ENCODE data around the gene DCP1B. TPM values are rescaled to one million over a fixed set of nuclear protein-coding genes. Genes with fewer than 3 reads are reported as not detected.
A peak's percentile ranks its signal among the peaks of the same experiment; 100 is the strongest.

The DCP1B gene
- total RNA-seq, 2 experiments from 2014 or later, result 12.8 to 13.3 TPM

DNA sequence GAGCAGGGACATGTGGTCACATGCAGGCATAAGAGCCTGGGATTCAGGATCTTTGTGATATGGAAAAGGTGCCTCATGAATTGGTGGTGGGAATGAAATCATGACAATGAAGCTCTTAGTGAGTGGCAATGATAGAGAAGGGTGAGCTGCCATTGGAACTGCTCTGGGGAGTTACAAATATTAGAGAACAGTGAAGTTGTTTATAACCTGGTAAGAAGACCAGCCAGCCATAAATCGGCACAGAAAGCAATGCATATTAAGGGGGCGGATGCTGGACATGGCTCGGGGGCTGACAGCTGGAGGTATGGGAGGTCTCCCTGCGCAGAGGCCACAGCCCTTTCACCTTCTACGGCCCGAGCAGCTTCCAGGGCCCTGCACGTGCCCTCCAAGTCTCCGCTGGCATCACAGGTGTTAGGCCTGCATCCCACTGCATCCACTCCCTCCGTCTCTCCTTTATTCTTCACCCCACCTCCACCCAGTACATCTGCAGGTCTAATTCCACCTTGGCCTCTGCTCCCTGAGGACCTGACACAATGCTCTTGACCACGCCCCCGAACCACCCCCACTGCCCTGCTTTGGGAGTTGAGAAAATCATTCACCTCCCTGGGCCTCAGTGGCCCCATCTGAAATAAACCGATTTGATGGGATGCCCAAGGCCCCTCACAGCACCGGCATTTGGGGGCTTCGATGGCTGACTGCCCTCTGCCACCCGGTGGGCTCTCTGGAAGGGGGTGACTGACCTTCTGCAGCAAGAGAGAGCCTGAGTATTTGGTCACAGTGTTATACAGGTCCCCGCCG is 89.9 kb downstream of the DCP1B start:
- POLR2A ChIA-PET, result no interaction called here

DNA sequence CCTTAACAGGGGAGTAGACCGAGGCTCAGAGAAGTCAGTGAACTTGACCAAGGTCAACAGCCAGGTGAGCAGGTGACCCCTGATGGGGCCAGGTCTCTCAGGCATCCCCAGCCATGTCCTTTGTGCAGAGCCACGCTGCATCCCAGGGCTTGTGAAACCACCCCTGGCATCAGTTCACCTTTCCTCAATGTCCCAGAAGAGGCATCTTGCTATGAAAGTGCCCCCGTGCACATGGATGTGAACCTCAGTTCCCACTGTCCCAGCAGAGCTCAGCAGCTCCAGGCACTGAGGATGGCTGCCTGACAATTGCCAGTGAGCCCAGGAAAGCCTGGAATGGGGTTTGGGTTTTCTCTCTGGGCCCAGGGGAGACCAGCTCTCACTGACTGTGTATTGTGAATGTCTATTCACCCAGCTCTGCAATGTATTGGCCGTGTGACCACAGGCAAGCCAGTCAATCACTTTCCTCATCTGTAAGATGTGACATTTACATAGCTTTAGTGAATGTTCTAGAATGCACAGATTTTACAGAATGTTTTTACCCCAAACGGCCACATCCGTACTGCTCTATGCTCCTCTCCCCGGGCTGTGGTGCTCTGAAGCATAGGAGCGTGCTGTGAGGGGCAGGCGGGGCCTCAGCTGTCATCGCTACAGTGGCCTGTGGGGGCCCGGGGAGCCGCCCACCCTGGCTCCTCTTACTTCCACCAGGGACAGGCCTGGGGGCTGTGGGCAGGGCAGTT is 90.7 kb downstream of the DCP1B start:
- no peak overlapping the region for H3K27ac Mint-ChIP-seq
- H3K27me3 Mint-ChIP-seq (ENCODE audit: low read depth), result peaks cover 5% of the 10 kb centered on the region
- ATAC-seq (no peak), DNase-seq (peak; percentile 18)
- POLR2A ChIA-PET, result no interaction called here
- H3K36me3 Mint-ChIP-seq (ENCODE audit: low read depth), result peaks cover 2% of the 10 kb centered on the region
- CTCF ChIA-PET, result interaction anchor here (1.6 to 3.5 kb wide), 2 partner anchors 26 kb away, joined by 6 to 24 read pairs; no protein-coding TSS in a partner anchor
- no peaks in the 10 kb centered on the region for H3K9me3 Mint-ChIP-seq (ENCODE audit: insufficient read depth)
- H3K4me3 Mint-ChIP-seq, result no peak overlapping the region
- H3K4me1 Mint-ChIP-seq (ENCODE audit: low read depth), result peaks cover 28% of the 10 kb centered on the region

More for the DNA sequence above, 89.9 kb downstream of the DCP1B start:
- ATAC-seq, result no peak
- no peaks in the 10 kb centered on the region for H3K36me3 Mint-ChIP-seq (ENCODE audit: low read depth)
- DNase-seq, result peak; percentile 14
- peak overlapping the region; percentile 91 for H3K27ac Mint-ChIP-seq
- H3K27me3 Mint-ChIP-seq (ENCODE audit: low read depth), result peaks cover 7% of the 10 kb centered on the region
- no peak overlapping the region for H3K4me3 Mint-ChIP-seq
- peaks cover 28% of the 10 kb centered on the region for H3K4me1 Mint-ChIP-seq (ENCODE audit: low read depth)
- CTCF ChIA-PET, result interaction anchor here (3.5 kb wide), 1 partner anchor 26 kb away, joined by 24 read pairs; no protein-coding TSS in a partner anchor
- H3K9me3 Mint-ChIP-seq (ENCODE audit: insufficient read depth), result no peaks in the 10 kb centered on the region

DNA sequence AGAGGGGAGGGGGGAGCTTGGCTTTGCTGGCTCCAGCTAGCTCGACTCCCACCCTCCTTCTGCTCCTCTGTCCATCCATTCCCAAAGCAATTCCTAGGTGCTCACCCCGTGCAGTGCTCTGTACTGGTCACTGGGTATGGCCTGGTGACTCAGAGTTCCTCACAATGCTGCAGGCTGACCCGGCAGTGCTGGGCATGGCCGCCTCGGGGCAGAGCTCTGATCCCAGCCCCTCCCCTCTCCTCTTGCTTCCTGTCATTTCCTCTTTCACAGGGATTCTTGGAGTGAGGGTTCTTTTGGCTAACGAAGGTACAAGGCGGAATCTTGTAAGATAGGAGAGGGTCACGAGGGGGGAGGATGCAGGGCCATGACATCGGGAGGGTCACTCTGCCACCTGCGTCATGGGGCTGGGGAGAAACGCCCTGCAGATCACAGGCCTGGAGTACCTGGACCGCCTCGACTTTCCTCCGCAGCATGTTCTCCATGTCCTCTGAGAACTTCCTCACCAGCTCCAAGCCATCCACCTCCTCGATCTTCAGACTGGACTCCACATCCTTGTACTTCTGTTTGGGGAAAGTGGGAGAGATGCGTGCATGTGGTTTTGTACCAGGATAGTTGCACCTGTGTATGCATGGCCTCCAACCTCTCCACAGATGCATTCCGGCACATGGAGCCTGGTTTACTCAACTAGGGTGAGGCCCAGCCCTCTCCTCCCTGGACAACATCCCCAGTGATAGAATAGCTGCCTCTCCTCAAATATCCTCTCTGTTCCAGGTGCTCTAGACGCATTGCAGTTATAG is 91.5 kb downstream of the DCP1B start:
- Mint-ChIP-seq H3K36me3 (ENCODE audit: low read depth) (peaks cover 3% of the 10 kb centered on the region), H3K27ac (no peak overlapping the region), H3K4me1 (ENCODE audit: low read depth) (peaks cover 30% of the 10 kb centered on the region), H3K27me3 (ENCODE audit: low read depth) (peaks cover 6% of the 10 kb centered on the region), H3K4me3 (no peak overlapping the region), H3K9me3 (ENCODE audit: insufficient read depth) (peaks cover 2% of the 10 kb centered on the region)
- DNase-seq, result peak; percentile 16
- no peak for ATAC-seq
- CTCF ChIA-PET, result interaction anchor here (1.6 kb wide), 1 partner anchor 27 kb away, joined by 6 read pairs; no protein-coding TSS in a partner anchor
- POLR2A ChIA-PET, result interaction anchor here (0.6 kb wide), 1 partner anchor 14 kb away, joined by 4 read pairs; no protein-coding TSS in a partner anchor

DNA sequence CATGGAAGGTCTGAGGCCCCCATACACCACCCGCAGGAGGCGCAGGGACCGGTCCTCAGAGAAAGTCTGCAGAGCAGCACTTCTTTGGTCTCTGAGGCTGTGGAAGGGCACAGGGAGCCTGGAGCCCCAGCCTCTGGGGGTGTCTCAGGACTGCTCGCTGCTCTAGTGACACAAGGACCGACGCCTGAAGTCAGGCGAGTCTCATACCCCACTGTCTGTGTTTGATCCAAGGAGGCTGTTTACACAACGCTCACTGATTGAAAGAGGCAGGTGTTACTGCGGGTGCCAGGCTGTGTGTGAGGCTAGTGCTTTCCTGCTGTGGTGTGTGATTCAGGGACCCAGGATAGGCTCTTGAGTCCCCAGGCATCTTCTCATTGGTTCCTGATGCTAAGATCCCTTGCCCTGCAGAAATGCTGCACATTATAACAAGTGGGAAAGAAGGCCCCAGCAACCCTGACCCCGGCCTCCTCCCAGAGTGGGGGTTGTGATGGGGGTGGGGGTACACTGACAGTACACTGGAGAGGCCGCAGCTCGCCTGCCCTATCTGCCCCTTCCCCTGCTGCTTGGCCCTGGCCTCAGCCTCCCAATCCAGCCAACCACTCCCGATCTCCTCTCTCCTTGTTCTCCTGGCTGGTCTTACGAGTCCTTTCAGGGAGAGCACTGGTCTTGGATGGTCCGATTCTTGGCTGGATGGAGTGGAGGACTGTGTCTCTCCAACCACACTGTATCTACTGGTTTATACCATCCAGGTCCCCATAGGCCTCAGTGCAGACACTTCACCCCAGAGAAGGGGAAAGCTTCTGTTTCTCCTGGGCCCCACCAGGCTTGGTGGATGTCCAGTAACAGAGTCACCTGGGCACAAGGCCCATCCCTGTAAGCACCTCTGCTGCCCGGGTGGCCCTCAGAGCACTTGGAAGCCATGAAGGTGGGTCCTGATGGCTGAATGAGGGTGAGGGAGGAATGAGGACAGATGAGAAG is 92.4 kb downstream of the DCP1B start:
- no peak overlapping the region for H3K4me3 Mint-ChIP-seq
- H3K27ac Mint-ChIP-seq, result no peak overlapping the region
- peaks cover 10% of the 10 kb centered on the region for H3K9me3 Mint-ChIP-seq (ENCODE audit: insufficient read depth)
- H3K4me1 Mint-ChIP-seq (ENCODE audit: low read depth), result peaks cover 25% of the 10 kb centered on the region
- DNase-seq, result peak; percentile 16
- H3K27me3 Mint-ChIP-seq (ENCODE audit: low read depth), result peaks cover 14% of the 10 kb centered on the region
- ChIA-PET CTCF (interaction anchor here (1.6 kb wide), 1 partner anchor 28 kb away, joined by 6 read pairs; no protein-coding TSS in a partner anchor), POLR2A (interaction anchor here (0.6 kb wide), 1 partner anchor 13 kb away, joined by 4 read pairs; no protein-coding TSS in a partner anchor)
- H3K36me3 Mint-ChIP-seq (ENCODE audit: low read depth), result peaks cover 4% of the 10 kb centered on the region
- ATAC-seq, result no peak

DNA sequence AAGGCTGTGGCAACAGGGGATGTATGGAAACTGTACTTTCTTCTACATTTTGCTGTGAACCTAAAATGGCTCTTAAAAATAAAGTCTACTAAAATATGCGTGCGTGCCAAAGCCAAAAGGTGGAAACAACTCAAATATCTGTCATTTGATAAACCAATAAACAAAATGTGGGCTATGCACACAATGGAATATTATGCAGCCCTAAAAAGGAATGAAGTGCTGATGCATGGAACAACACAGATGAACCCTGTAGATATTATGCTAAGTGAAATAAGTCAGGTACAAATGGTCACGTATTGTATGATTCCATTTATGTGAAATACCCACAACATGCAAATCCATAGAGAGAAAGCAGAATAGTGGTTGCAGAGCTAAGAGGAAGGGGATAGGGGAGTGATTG is 93.8 kb downstream of the DCP1B start:
- ATAC-seq (no peak), DNase-seq (no peak)
- CTCF ChIA-PET, result no interaction called here
- H3K27me3 Mint-ChIP-seq (ENCODE audit: low read depth), result peaks cover 13% of the 10 kb centered on the region
- H3K9me3 Mint-ChIP-seq (ENCODE audit: insufficient read depth), result peaks cover 22% of the 10 kb centered on the region
- H3K4me1 Mint-ChIP-seq (ENCODE audit: low read depth), result peaks cover 11% of the 10 kb centered on the region
- POLR2A ChIA-PET, result no interaction called here
- H3K27ac Mint-ChIP-seq, result no peak overlapping the region
- H3K36me3 Mint-ChIP-seq (ENCODE audit: low read depth), result peaks cover 4% of the 10 kb centered on the region
- no peak overlapping the region for H3K4me3 Mint-ChIP-seq

DNA sequence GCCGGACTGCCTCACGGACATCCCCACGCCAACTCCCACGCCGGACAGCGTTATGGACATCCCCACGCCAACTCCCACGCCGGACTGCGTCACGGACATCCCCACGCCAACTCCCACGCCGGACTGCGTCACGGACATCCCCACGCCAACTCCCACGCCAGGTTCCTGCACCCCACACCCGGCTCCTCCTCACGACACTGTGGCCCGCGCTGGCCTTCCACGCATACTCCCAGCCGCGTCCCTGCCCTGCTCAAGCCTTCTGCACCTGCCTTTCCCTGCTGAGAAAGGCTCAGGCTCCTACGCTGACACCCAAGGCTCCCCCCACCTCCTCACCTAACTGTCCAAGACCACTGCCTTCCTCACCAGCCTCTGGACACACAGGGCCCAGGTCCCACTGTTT is 95.5 kb downstream of the DCP1B start:
- H3K4me1 Mint-ChIP-seq (ENCODE audit: low read depth), result peaks cover 2% of the 10 kb centered on the region
- ATAC-seq, result no peak
- POLR2A ChIA-PET, result no interaction called here
- H3K4me3 Mint-ChIP-seq, result no peak overlapping the region
- peaks cover 37% of the 10 kb centered on the region for H3K9me3 Mint-ChIP-seq (ENCODE audit: insufficient read depth)
- CTCF ChIA-PET, result no interaction called here
- peaks cover 4% of the 10 kb centered on the region for H3K36me3 Mint-ChIP-seq (ENCODE audit: low read depth)
- peaks cover 13% of the 10 kb centered on the region for H3K27me3 Mint-ChIP-seq (ENCODE audit: low read depth)
- DNase-seq, result no peak
- H3K27ac Mint-ChIP-seq, result no peak overlapping the region

DNA sequence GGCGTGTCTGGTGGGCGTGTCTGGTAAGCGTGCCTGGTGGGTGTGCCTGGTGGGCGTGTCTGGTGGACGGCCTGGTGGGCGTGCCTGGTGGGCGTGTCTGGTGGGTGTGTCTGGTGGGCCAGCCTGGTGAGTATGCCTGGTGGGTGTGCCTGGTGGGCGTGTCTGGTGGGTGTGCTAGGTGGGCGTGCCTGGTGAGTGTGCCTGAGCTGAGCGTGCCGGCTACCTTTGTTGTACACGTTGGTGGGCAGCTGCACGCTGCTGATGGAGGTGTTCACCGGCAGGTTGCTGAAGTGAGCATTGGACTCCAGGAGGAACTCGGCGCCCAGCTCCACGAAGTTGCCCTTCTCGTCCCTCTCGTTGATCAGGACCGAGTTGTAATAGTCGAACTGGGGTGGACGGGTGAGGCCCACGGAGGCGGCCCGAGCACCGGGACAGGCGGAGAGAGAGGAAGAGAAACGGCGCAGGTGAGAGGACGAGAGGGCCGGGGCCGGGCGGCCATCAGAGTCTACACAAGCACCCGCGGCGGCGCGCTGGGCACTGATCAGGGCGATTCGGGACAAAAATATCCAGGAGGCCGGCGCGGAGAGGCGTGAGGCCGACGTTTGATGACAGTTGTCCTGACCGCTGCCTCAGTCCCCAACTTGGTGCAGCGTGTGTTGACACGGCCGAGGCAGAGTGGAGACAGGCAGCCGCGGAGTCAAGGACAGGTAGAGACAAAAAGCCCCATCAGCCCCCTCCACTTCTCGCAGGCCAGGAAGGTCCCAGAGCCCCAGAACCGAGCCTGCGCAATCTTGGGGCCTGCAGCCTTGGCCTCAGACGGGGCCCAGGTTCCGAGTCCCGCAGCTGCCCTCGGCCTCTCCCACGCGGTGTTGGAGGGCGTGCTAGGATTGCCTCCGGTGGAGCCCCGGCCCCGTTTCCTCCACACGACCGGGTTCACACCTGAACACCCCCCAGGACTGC is 96.3 kb downstream of the DCP1B start:
- ATAC-seq, result peak; percentile 39
- peak; percentile 32 for DNase-seq
- Mint-ChIP-seq H3K4me1 (ENCODE audit: low read depth) (peaks cover 2% of the 10 kb centered on the region), H3K27ac (no peak overlapping the region), H3K36me3 (ENCODE audit: low read depth) (peaks cover 4% of the 10 kb centered on the region), H3K9me3 (ENCODE audit: insufficient read depth) (peaks cover 41% of the 10 kb centered on the region), H3K27me3 (ENCODE audit: low read depth) (peaks cover 13% of the 10 kb centered on the region), H3K4me3 (peak overlapping the region; percentile 34)
- ChIA-PET CTCF (interaction anchor here (0.7 kb wide), 1 partner anchor 8 kb away, joined by 3 read pairs; no protein-coding TSS in a partner anchor), POLR2A (no interaction called here)

DNA sequence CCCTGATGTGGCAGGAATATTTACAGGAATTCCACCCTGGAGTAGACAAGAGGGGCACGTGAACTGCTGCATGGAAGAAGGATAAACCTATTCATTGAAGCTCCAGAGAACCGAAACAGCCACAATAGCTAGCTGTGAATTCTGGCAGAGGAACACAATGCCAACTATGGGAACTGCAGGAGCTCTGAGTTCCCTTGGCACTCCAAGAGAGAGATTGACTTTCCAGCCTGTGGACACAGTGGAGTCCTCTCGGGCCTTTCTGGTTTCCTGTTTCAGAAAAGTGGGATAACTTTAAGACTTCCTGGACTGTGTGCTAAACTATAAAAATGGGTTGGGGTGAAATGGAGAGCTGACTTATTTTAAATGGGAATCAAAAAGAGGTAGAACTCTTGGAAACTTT is 97.7 kb downstream of the DCP1B start:
- H3K27me3 Mint-ChIP-seq (ENCODE audit: low read depth), result peaks cover 22% of the 10 kb centered on the region
- H3K9me3 Mint-ChIP-seq (ENCODE audit: insufficient read depth), result peaks cover 52% of the 10 kb centered on the region
- H3K36me3 Mint-ChIP-seq (ENCODE audit: low read depth), result peaks cover 4% of the 10 kb centered on the region
- CTCF ChIA-PET, result interaction anchor here (0.6 kb wide), 1 partner anchor 130 kb away, joined by 3 read pairs; no protein-coding TSS in a partner anchor
- ATAC-seq (no peak), DNase-seq (peak; percentile 17)
- POLR2A ChIA-PET, result interaction anchor here (0.6 kb wide), 1 partner anchor 1464 kb away, joined by 3 read pairs; no protein-coding TSS in a partner anchor
- no peak overlapping the region for H3K4me3 Mint-ChIP-seq
- no peak overlapping the region for H3K27ac Mint-ChIP-seq
- peaks cover 2% of the 10 kb centered on the region for H3K4me1 Mint-ChIP-seq (ENCODE audit: low read depth)

DNA sequence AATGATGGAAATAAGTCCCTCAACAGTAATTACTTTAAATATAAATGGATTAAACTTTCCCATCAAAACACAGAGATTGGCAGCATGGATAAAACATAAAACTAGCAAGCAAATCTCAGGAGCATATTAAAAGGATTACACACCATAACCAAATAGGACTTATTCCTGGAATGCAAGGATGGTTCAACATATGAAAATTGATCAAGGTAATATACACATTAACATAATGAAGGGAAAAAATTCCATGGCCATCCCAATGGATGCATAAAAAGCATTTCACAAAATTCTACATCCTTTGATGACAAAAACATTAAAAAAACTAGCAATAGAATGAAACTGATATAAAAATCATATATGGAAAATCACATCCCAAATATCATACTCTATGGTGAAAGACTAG is 99.4 kb downstream of the DCP1B start:
- POLR2A ChIA-PET, result no interaction called here
- Mint-ChIP-seq H3K9me3 (ENCODE audit: insufficient read depth) (peaks cover 52% of the 10 kb centered on the region), H3K36me3 (ENCODE audit: low read depth) (peaks cover 4% of the 10 kb centered on the region), H3K4me3 (no peak overlapping the region), H3K27me3 (ENCODE audit: low read depth) (peaks cover 30% of the 10 kb centered on the region), H3K4me1 (ENCODE audit: low read depth) (peaks cover 2% of the 10 kb centered on the region), H3K27ac (no peak overlapping the region)
- DNase-seq (no peak), ATAC-seq (no peak)
- CTCF ChIA-PET, result no interaction called here

DNA sequence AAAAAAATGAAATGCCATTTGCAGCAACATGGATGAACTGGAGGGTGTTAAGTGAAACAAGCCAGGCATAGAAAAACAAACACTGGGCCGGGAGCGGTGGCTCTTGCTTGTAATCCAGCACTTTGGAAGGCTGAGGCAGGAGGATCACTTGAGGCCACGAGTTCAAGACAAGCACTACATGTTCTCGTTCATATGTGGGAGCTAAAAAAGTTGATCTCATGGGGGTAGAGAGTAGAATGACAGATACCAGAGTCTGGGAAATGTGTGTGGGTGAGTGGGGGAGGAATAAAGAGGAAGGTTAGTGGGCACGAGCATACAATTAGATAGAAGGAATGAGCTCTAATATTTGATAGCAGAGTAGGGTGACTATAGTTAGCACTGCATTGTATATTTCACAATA is 107.3 kb downstream of the DCP1B start:
- Mint-ChIP-seq H3K4me1 (ENCODE audit: low read depth) (no peaks in the 10 kb centered on the region), H3K36me3 (ENCODE audit: low read depth) (no peaks in the 10 kb centered on the region), H3K27me3 (ENCODE audit: low read depth) (peaks cover 40% of the 10 kb centered on the region), H3K27ac (no peak overlapping the region), H3K9me3 (ENCODE audit: insufficient read depth) (peaks cover 4% of the 10 kb centered on the region), H3K4me3 (no peak overlapping the region)
- ChIA-PET CTCF (no interaction called here), POLR2A (no interaction called here)
- DNase-seq, result peak; percentile 11
- no peak for ATAC-seq

Measured in activated CD8-positive, alpha-beta T cell treated with anti-CD3 and anti-CD28 coated beads, Interleukin-2, amount 10 ng/mL, durations not matched to agents 7 days and 5 days (primary cell).